ENCODE results near the gene ZBTB16.

ZBTB16 gene

GRCh38 chr11:114042234-114042633 is 17.3 kb upstream of the ZBTB16 start:
- H3K36me3 ChIP-seq (ENCODE audit: control insufficient read depth in 2 of 2, insufficient read depth in 1 of 2, low read length in 2 of 2): no peaks in the 10 kb centered on the region
- no peak overlapping the region for H3K4me3 ChIP-seq (ENCODE audit: low read depth, low read length)
- H3K27ac ChIP-seq (ENCODE audit: extremely low read depth, low read depth, low read length): no peak overlapping the region
- 0 out of 2 replicates have a peak, but pooled peaks cover 5% of the 10 kb centered on the region for H3K4me1 ChIP-seq (ENCODE audit: control insufficient read depth, insufficient read depth, low read length)
- ChIA-PET CTCF (interaction anchor here (0.7 to 2.8 kb wide), 2 partner anchors 125 to 219 kb away, joined by 4 to 8 read pairs; no protein-coding TSS in a partner anchor), POLR2A (no interaction called here)
- TF ChIP-seq ZNF398 (tag by site-specific recombination; IDR thresholded peaks at IDR 0.05): no peak
- no peak for TF ChIP-seq ZNF248 (tag by site-specific recombination; IDR thresholded peaks at IDR 0.05)
- H3K9me3 ChIP-seq (ENCODE audit: control insufficient read depth, insufficient read depth, low read depth, low read length): no peaks in the 10 kb centered on the region

- Histone ChIP-seq H3K27ac (ENCODE audit: extremely low read depth, low read depth, low read length) (no peak overlapping the region), H3K4me3 (ENCODE audit: low read depth, low read length) (no peak overlapping the region), H3K36me3 (ENCODE audit: control insufficient read depth in 2 of 2, insufficient read depth in 1 of 2, low read length in 2 of 2) (no peaks in the 10 kb centered on the region), H3K9me3 (ENCODE audit: control insufficient read depth, insufficient read depth, low read depth, low read length) (no peaks in the 10 kb centered on the region), H3K4me1 (ENCODE audit: control insufficient read depth, insufficient read depth, low read length) (0 out of 2 replicates have a peak, but pooled peaks cover 3% of the 10 kb centered on the region)
- POLR2A ChIA-PET: no interaction called here
- CTCF ChIA-PET: interaction anchor here (0.5 to 2.8 kb wide), 8 partner anchors 10 to 239 kb away, joined by 3 to 8 read pairs (median 4); no protein-coding TSS in a partner anchor
- TF ChIP-seq KLF1 (tag by site-specific recombination; IDR thresholded peaks at IDR 0.05) (peak; percentile 87), ZFP69B (tag by site-specific recombination; IDR thresholded peaks at IDR 0.05) (no peak), ZNF335 (tag by site-specific recombination; conservative IDR thresholded peaks at IDR 0.05) (no peak), REPIN1 (tag by site-specific recombination; IDR thresholded peaks at IDR 0.05; ENCODE audit: low read depth) (no peak), ZNF138 (tag by site-specific recombination; IDR thresholded peaks at IDR 0.05; ENCODE audit: borderline replicate concordance) (no peak), SETDB1 (IDR thresholded peaks at IDR 0.05; ENCODE audit: insufficient read length, low read length) (peak; percentile 80), ZNF423 (tag by site-specific recombination; IDR thresholded peaks at IDR 0.05) (0 out of 2 replicates have a peak, but pooled peaks have one; percentile 42), ZNF623 (tag by site-specific recombination; IDR thresholded peaks at IDR 0.05) (peak; percentile 74), ZNF350 (tag by site-specific recombination; IDR thresholded peaks at IDR 0.05) (no peak), HOXA7 (CRISPR knock-in tag; IDR thresholded peaks at IDR 0.05; ENCODE audit: borderline replicate concordance) (no peak), ZBTB48 (tag by site-specific recombination; IDR thresholded peaks at IDR 0.05) (no peak), ZNF561 (tag by site-specific recombination; IDR thresholded peaks at IDR 0.05; ENCODE audit: borderline replicate concordance) (no peak), ZNF354C (tag by site-specific recombination; IDR thresholded peaks at IDR 0.05; ENCODE audit: borderline replicate concordance, low read depth) (no peak), KLF16 (tag by site-specific recombination; IDR thresholded peaks at IDR 0.05) (no peak), KLF10 (tag by site-specific recombination; IDR thresholded peaks at IDR 0.05) (no peak), ZNF324 (tag by site-specific recombination; IDR thresholded peaks at IDR 0.05) (no peak), GLIS2 (tag by site-specific recombination; IDR thresholded peaks at IDR 0.05) (no peak), BCL11A (tag by site-specific recombination; IDR thresholded peaks at IDR 0.05; ENCODE audit: low read depth) (no peak), HOXC10 (CRISPR knock-in tag; IDR thresholded peaks at IDR 0.05) (no peak), ZNF664 (tag by site-specific recombination; IDR thresholded peaks at IDR 0.05) (no peak), ZNF701 (tag by site-specific recombination; IDR thresholded peaks at IDR 0.05) (no peak), ZNF184 (tag by site-specific recombination; IDR thresholded peaks at IDR 0.05) (no peak), RBAK (tag by site-specific recombination; IDR thresholded peaks at IDR 0.05) (no peak), ZNF449 (tag by site-specific recombination; IDR thresholded peaks at IDR 0.05) (no peak), ZBTB21 (tag by site-specific recombination; IDR thresholded peaks at IDR 0.05) (no peak), ZNF221 (tag by site-specific recombination; IDR thresholded peaks at IDR 0.05; ENCODE audit: borderline replicate concordance) (no peak), ZNF248 (tag by site-specific recombination; IDR thresholded peaks at IDR 0.05) (no peak), ZNF639 (tag by site-specific recombination; IDR thresholded peaks at IDR 0.05) (no peak), ZNF433 (tag by site-specific recombination; IDR thresholded peaks at IDR 0.05; ENCODE audit: low read depth) (no peak), SALL2 (tag by site-specific recombination; IDR thresholded peaks at IDR 0.05; ENCODE audit: borderline replicate concordance) (no peak), ZNF341 (tag by site-specific recombination; IDR thresholded peaks at IDR 0.05; ENCODE audit: low read depth) (peak; percentile 91)
Measured at GRCh38 chr11:114044042-114044871, 15.3 kb upstream of the ZBTB16 start.

All from HEK293 (cell line).